ENCODE results near the gene SHKBP1. TPM values are rescaled to one million over a fixed set of nuclear protein-coding genes. Genes with fewer than 3 reads are reported as not detected.
"Not testable (repeated sequence)": the region's sequence is repeated elsewhere in the genome, so short reads cannot be mapped to it uniquely, and the experiment has no call there.

The SHKBP1 gene
- polyA plus RNA-seq, 1 donor: 18.3 TPM

- no peak for DNase-seq (ENCODE audit: low read depth)
These were observed 6.6 kb downstream of the SHKBP1 start for GRCh38 chr19:40583283-40583682.

GRCh38 chr19:40584007-40584406 is 7.3 kb downstream of the SHKBP1 start:
- no peak for DNase-seq (ENCODE audit: low read depth)

GRCh38 chr19:40585241-40585981 is 8.7 kb downstream of the SHKBP1 start:
- no peak for DNase-seq (ENCODE audit: low read depth)

- no peak for DNase-seq (ENCODE audit: low read depth)
These were observed 9.3 kb downstream of the SHKBP1 start for GRCh38 chr19:40585982-40586422.

- DNase-seq (ENCODE audit: low read depth): no peak
These were observed 9.9 kb downstream of the SHKBP1 start for GRCh38 chr19:40586611-40587010.

GRCh38 chr19:40588110-40588854 is 11.6 kb downstream of the SHKBP1 start:
- no peak for DNase-seq (ENCODE audit: low read depth)

- no peak for DNase-seq (ENCODE audit: low read depth)
These were observed 12.4 kb downstream of the SHKBP1 start for GRCh38 chr19:40588926-40589569.

- DNase-seq (ENCODE audit: low read depth): no peak
These were observed 13.1 kb downstream of the SHKBP1 start for GRCh38 chr19:40589591-40590429.

- no peak for DNase-seq (ENCODE audit: low read depth)
These were observed 14.0 kb downstream of the SHKBP1 start for GRCh38 chr19:40590464-40591265.

- DNase-seq (ENCODE audit: low read depth): not testable (repeated sequence)
These were observed 15.1 kb downstream of the SHKBP1 start for GRCh38 chr19:40591724-40592123.

GRCh38 chr19:40592170-40592569 is 15.5 kb downstream of the SHKBP1 start:
- no peak for DNase-seq (ENCODE audit: low read depth)

GRCh38 chr19:40594255-40594654 is 17.6 kb downstream of the SHKBP1 start:
- no peak for DNase-seq (ENCODE audit: low read depth)

- no peak for DNase-seq (ENCODE audit: low read depth)
These were observed 18.0 kb downstream of the SHKBP1 start for GRCh38 chr19:40594657-40595091.

- DNase-seq (ENCODE audit: low read depth): no peak
These were observed 20.1 kb downstream of the SHKBP1 start for GRCh38 chr19:40596608-40597328.

GRCh38 chr19:40597329-40597838 is 20.7 kb downstream of the SHKBP1 start:
- no peak for DNase-seq (ENCODE audit: low read depth)

GRCh38 chr19:40598121-40598917 is 21.6 kb downstream of the SHKBP1 start:
- DNase-seq (ENCODE audit: low read depth): no peak

- DNase-seq (ENCODE audit: low read depth): no peak
These were observed 22.2 kb downstream of the SHKBP1 start for GRCh38 chr19:40598918-40599307.

- no peak for DNase-seq (ENCODE audit: low read depth)
These were observed 22.7 kb downstream of the SHKBP1 start for GRCh38 chr19:40599331-40599901.

All from forelimb muscle (tissue), 1 donor.